HEK293T (cell line): ENCODE data around the gene CDH13.

Source experiments
- ARNT ChIP-seq: fragments of 450-650 bp; IDR thresholded peaks from 2 replicates; pipeline ENCODE4 v1.6.1; 2017; ENCODE audit warnings: mild to moderate bottlenecking
- ELF4 ChIP-seq: fragments of 450-650 bp; IDR thresholded peaks from 2 replicates; pipeline ENCODE4 v1.6.1; 2017; ENCODE audit warnings: antibody characterized with exemption
- FOXK2 ChIP-seq: fragments of 450-650 bp; IDR thresholded peaks from 2 replicates; pipeline ENCODE4 v1.6.1; 2016; ENCODE audit warnings: mild to moderate bottlenecking
- FOXM1 ChIP-seq: fragments of 450-650 bp; IDR thresholded peaks from 2 replicates; pipeline ENCODE4 v1.6.1; 2017; ENCODE audit warnings: mild to moderate bottlenecking, borderline replicate concordance
- HDGF ChIP-seq: fragments of 450-650 bp; IDR thresholded peaks from 2 replicates; pipeline ENCODE4 v1.6.1; 2017; ENCODE audit warnings: antibody characterized with exemption, borderline replicate concordance
- PKNOX1 ChIP-seq: fragments of 450-650 bp; IDR thresholded peaks from 2 replicates; pipeline ENCODE4 v1.6.1; 2016
- SUZ12 ChIP-seq: fragments of 450-650 bp; IDR thresholded peaks from 2 replicates; pipeline ENCODE4 v1.6.1; 2016; ENCODE audit warnings: mild to moderate bottlenecking
- TARDBP ChIP-seq: fragments of 450-650 bp; IDR thresholded peaks from 2 replicates; pipeline ENCODE4 v1.6.1; 2016

DNA sequence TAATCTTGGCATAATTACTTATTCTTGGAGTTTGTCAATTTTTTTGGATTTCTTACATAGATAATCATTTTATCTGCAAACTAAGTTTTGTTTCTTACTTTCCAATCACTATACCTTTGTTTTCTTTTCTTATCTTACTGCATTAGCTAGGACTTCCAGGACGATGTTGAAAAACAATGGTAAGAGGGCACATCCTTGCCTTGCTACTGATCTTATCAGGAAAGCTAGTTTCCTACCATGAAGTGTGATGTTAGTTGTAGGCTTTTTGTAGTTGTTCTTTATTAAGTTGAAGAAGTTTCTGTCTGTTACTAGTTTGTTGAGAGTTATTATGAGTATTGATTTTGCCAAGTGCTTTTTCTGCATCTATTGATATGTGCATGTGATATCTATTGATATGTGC lies 31.0 kb downstream of the CDH13 start:
- no peak for TF ChIP-seq ARNT
- no peak for TF ChIP-seq FOXK2
- no peak for TF ChIP-seq PKNOX1
- TF ChIP-seq SUZ12 = no peak
- TF ChIP-seq FOXM1 = no peak
- TF ChIP-seq HDGF = no peak
- TF ChIP-seq ELF4 = no peak
- TF ChIP-seq TARDBP = no peak
